Transverse colon (tissue), 4 donors: ENCODE data around the gene PEX14. TPM values are rescaled to one million over a fixed set of nuclear protein-coding genes. Genes with fewer than 3 reads are reported as not detected.

Experiments used
- DNase-seq: peaks from one replicate; pipeline ENCODE4 v3.0.0-alpha.2; 2019
- H3K27ac ChIP-seq, 4 donors: fragments of 200-600 bp; sonication (generic); 2 replicates each; pipeline ENCODE4 v1.5.1; 2016 to 2018; ENCODE audit warnings: inconsistent platforms in 4 of 4
- H3K27me3 ChIP-seq: fragments of 200-600 bp; sonication (generic); 2 replicates; pipeline ENCODE4 v1.5.1; 2017; ENCODE audit warnings: inconsistent platforms
- H3K36me3 ChIP-seq, 4 donors: fragments of 200-600 bp; sonication (generic); 2 replicates each; pipeline ENCODE4 v1.5.1; 2017 to 2019; ENCODE audit warnings: inconsistent platforms in 4 of 4
- H3K4me1 ChIP-seq, 4 donors: fragments of 200-600 bp; sonication (generic); 2 replicates each; pipeline ENCODE4 v1.5.1; 2017 to 2020; ENCODE audit warnings: inconsistent platforms in 4 of 4
- H3K4me3 ChIP-seq, 4 donors: fragments of 200-600 bp; sonication (generic); 1 replicate in 1 of 4; 2 replicates in 3 of 4; pipeline versions ENCODE4 v1.5.1 to v1.6.1; 2017 to 2019; ENCODE audit warnings: inconsistent platforms in 4 of 4
- H3K9me3 ChIP-seq, 2 donors: fragments of 200-600 bp; sonication (generic); 2 replicates each; pipeline ENCODE4 v1.5.1; 2017 to 2019; ENCODE audit warnings: inconsistent platforms in 2 of 2
- CTCF ChIP-seq, 5 experiments: fragments of 200-600 bp in 3 of 5; fragments of 450-650 bp in 2 of 5; sonication (generic) in 3 of 5; IDR thresholded peaks; 1 replicate in 2 of 5; 2 replicates in 3 of 5; pipeline ENCODE4 v1.5.1; 2016 to 2017; ENCODE audit warnings: antibody characterized with exemption in 5 of 5, inconsistent platforms in 3 of 5, mild to moderate bottlenecking in 2 of 5, moderate library complexity in 1 of 5
- EP300 ChIP-seq: sonication (generic); formaldehyde crosslinking; IDR thresholded peaks from one replicate; pipeline ENCODE4 v1.6.1; 2017; ENCODE audit warnings: antibody characterized with exemption, low read depth
- POLR2A ChIP-seq: fragments of 450-650 bp; IDR thresholded peaks from one replicate; pipeline ENCODE4 v1.6.1; 2016; ENCODE audit warnings: antibody characterized with exemption, mild to moderate bottlenecking, moderate library complexity
- POLR2AphosphoS5 ChIP-seq, 3 donors: sonication (generic); formaldehyde crosslinking; IDR thresholded peaks; one replicate each; pipeline ENCODE4 v1.6.1; 2016; ENCODE audit warnings: antibody characterized with exemption in 3 of 3
- WGBS, 2 donors: methylation state at CpG; one replicate each; pipeline ENCODE4 v1.1.5; 2018; ENCODE audit warnings: low coverage in 1 of 2; 5-methylcytosine and 5-hydroxymethylcytosine counted together
- in situ Hi-C, 4 donors: fragments of 200-750 bp; cut with MboI; loops; one replicate each; pipeline versions ENCODE4 v1.15.0 to v1.15.1; 2017; ENCODE audit warnings: low sequenced_read_pairs in 3 of 4, low pct_ligation_motif_present in 1 of 4, low pct_unique_long_range_greater_than_20kb in 1 of 4
- intact Hi-C: fragments of 100-400 bp; cut with DNase I; formaldehyde crosslinking; loops from one replicate; pipeline ENCODE4 v1.15.1; 2023; ENCODE audit warnings: low total_unique reads
- total RNA-seq, 4 donors: library from RNA; depleted of rRNA; stranded (reverse); fragments of >200 nt; gene quantifications; one replicate each; pipeline ENCODE4 v1.1.0, GENCODE V29; 2016

PEX14 gene
- total RNA-seq, 4 donors from 2014 or later = 2.4 to 16.5 (median 12.6) TPM

- Histone ChIP-seq H3K27me3 (no peaks in the 10 kb centered on the region), H3K4me3 (no peak overlapping the region), H3K4me1 (peaks cover 10 to 38% (median 16%) of the 10 kb centered on the region in 4 donors), H3K27ac (peak overlapping the region; percentile 68 to 82 (median 74)), H3K36me3 (no peaks in the 10 kb centered on the region), H3K9me3 (no peaks in the 10 kb centered on the region)
- intact Hi-C loops = no loop called here
- DNase-seq = no peak
- WGBS, 2 donors = 88% methylated on average over 7 of the region's 8 CpGs; no CpG with 5 or more reads in 1 of the 2 donors
- TF ChIP-seq EP300 = no peak
- no peak for TF ChIP-seq CTCF (IDR thresholded peaks at IDR 0.05)
- no peak for TF ChIP-seq POLR2AphosphoS5 (IDR thresholded peaks at IDR 0.05)
- no peak for TF ChIP-seq POLR2A
- in situ Hi-C loops = no loop called here
These were observed 159.3 kb downstream of the PEX14 start for GRCh38 chr1:10634075-10634427.

- Histone ChIP-seq H3K27me3 (no peaks in the 10 kb centered on the region), H3K9me3 (no peaks in the 10 kb centered on the region), H3K27ac (peak overlapping the region; percentile 68 to 82 (median 74)), H3K36me3 (no peaks in the 10 kb centered on the region), H3K4me1 (peaks cover 10 to 38% (median 16%) of the 10 kb centered on the region in 4 donors), H3K4me3 (no peak overlapping the region)
- WGBS, 2 donors = 34% methylated on average over 7 of the region's 23 CpGs; no CpG with 5 or more reads in 1 of the 2 donors
- intact Hi-C loops = no loop called here
- in situ Hi-C loops = no loop called here
- no peak for DNase-seq
- TF ChIP-seq POLR2AphosphoS5 (IDR thresholded peaks at IDR 0.05) = no peak
These were observed 159.8 kb downstream of the PEX14 start for GRCh38 chr1:10634428-10635084.

GRCh38 chr1:10635085-10635896, 160.5 kb downstream of the PEX14 start:
- 13 to 34% methylated on average over 5 to 22 of the region's 23 CpGs for WGBS, 2 donors
- no peaks in the 10 kb centered on the region for H3K36me3 ChIP-seq
- peaks cover 12 to 39% (median 16%) of the 10 kb centered on the region in 4 donors for H3K4me1 ChIP-seq
- intact Hi-C loops (no loop called here), in situ Hi-C loops (no loop called here)
- peak overlapping the region; percentile 68 to 82 (median 74) for H3K27ac ChIP-seq
- no peaks in the 10 kb centered on the region for H3K27me3 ChIP-seq
- DNase-seq = no peak
- no peaks in the 10 kb centered on the region for H3K9me3 ChIP-seq
- TF ChIP-seq EP300 (no peak), POLR2AphosphoS5 (IDR thresholded peaks at IDR 0.05) (no peak), CTCF (IDR thresholded peaks at IDR 0.05) (no peak), POLR2A (no peak)
- H3K4me3 ChIP-seq = no peak overlapping the region

GRCh38 chr1:10635992-10636391, 161.2 kb downstream of the PEX14 start:
- in situ Hi-C loops (no loop called here), intact Hi-C loops (no loop called here)
- H3K9me3 ChIP-seq = no peaks in the 10 kb centered on the region
- H3K4me3 ChIP-seq = no peak overlapping the region
- H3K27me3 ChIP-seq = no peaks in the 10 kb centered on the region
- 60% methylated on average over 15 of the region's 18 CpGs; no CpG with 5 or more reads in 1 of the 2 donors for WGBS, 2 donors
- no peak for DNase-seq
- TF ChIP-seq CTCF (IDR thresholded peaks at IDR 0.05) = no peak
- no peak for TF ChIP-seq POLR2A
- no peak for TF ChIP-seq EP300
- TF ChIP-seq POLR2AphosphoS5 (IDR thresholded peaks at IDR 0.05) = no peak
- H3K36me3 ChIP-seq = no peaks in the 10 kb centered on the region
- peaks cover 15 to 43% (median 17%) of the 10 kb centered on the region in 4 donors for H3K4me1 ChIP-seq
- peak overlapping the region; percentile 68 to 82 (median 74) for H3K27ac ChIP-seq
